SK-N-SH (cell line): ENCODE measurements around the gene TBC1D16.

Experiments used
- CTCF ChIP-seq: fragments of 200-600 bp; sonication (generic); IDR thresholded peaks from 2 replicates; pipeline ENCODE4 v1.6.1; 2017; ENCODE audit warnings: antibody characterized with exemption, mild to moderate bottlenecking, moderate library complexity
- MEF2A ChIP-seq: IDR thresholded peaks from 2 replicates; pipeline ENCODE4 v1.4.0; 2012; ENCODE audit warnings: low read depth, borderline replicate concordance

- TF ChIP-seq CTCF (no peak), MEF2A (no peak)
Observed at GRCh38 chr17:79936641-79937381, 98.9 kb downstream of the TBC1D16 start.
